GM18526 (cell line): ENCODE data around the gene TMEM236.

ENCODE experiments used
- POLR2A ChIP-seq: IDR thresholded peaks from 3 replicates; pipeline ENCODE4 v1.6.1; 2011; ENCODE audit not compliant: insufficient read length; ENCODE audit errors: extremely low read depth

Gene TMEM236

DNA sequence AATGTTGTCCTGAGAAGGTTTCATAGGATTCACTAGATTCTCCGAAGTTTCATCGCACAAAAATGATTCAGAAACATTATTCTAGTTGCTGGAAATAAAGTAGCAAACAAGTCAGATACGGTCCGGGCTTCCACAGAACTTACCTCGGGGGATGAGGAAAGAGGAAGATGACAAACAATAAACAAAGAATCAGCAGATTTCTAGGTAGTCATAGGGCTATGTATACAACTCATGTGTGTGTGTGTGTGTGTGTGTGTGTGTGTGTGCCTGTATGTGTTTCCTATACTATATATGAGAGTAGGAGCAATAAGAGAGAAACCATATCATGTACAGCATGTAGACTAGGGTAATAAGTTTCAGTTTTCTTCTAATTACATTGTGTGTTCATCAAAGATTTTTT is 16.5 kb downstream of the TMEM236 start:
- TF ChIP-seq POLR2A = no peak

DNA sequence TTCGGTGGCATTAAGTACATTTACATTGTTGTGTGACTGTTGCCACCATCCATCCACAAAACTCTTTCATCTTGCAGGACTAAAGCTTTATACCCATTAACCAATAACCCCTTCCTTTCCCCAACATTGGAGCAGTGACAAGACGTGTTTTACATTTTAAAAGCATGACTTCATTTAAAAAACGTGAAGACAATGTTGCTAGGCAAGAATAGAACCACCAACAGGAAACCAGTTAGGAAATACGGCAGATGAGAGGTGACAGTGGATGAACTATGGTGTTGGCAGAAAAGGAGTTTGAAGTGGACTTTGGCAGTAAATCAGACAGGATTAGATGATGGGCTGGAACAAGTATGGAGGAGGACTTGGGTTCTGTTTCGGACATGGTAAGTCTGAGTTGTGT is 17.0 kb downstream of the TMEM236 start:
- TF ChIP-seq POLR2A = no peak

DNA sequence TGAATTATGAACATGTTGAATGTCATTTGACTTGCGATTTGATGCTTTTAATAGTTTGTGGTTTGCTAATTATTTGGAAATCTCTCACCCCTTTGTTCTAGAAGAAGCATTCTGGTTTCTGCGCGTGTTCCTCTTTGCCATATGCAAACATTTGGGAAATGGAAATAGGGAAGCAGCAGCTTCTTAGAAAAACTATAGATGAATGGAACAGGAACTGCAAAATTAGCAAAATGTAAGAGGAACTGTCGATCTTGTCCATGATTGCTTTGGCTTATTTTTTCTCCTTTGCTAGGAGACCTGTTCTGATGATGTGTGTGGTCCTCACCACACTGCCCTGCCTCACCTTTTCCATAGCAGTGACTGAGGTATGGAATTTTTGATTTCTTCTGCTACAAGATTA is 19.0 kb downstream of the TMEM236 start:
- no peak for TF ChIP-seq POLR2A

DNA sequence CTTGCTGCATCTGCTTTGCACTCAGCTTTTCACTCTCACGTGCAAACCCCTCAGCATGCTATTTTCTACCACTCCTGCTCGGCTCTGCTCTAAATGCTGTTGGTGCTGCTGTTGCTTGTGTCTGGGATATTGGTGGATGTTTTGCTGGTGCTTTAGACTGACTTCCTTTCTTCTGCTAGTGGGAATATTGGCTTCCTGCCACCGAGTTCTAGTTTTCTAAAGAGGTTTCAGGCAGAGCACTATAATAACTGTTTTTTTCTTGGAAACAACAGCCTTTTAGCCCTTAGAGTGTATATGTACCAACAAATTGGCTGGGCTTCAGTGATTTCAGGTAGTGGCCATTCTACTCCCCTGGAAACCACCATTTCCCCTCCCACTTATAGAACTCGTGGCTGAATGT is 27.8 kb downstream of the TMEM236 start:
- TF ChIP-seq POLR2A = no peak

DNA sequence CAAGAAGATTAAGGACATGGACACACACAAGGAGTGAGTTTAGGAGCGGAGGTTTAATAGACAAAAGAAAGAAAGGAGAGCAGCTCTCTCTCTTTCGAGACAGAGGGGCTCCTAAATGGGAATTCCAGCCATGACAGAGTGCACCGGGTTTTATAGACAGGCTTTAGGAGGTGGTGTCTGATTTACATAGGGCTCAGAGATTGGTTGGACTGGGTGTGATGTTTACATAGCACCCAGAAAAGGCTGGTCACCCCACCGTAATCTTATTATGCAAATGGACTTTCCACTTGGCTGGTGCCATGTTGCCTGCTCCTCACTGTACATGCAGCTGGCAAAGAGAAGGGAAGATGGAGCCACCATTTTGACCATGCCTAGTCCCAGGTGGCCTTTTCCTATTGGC is 28.7 kb downstream of the TMEM236 start:
- no peak for TF ChIP-seq POLR2A

DNA sequence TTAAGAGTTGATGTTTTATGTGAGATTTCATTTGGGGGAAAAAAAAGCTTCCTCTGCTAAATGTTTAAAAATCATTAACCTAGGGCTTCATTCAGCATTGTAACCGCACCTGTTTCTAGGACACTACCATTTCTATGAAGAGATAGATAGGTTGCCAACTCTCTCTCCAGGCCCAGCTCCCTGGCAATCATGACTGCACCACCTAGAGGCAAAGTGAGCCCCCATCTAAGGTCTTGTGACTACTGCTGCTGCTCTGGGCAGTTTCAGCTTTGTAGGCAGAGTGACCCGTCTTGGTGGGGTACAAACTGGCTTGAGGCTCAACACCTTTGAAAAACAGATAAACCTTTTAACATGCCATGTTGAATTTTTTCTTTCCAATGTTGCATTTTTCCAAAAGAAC is 29.9 kb downstream of the TMEM236 start:
- no peak for TF ChIP-seq POLR2A

DNA sequence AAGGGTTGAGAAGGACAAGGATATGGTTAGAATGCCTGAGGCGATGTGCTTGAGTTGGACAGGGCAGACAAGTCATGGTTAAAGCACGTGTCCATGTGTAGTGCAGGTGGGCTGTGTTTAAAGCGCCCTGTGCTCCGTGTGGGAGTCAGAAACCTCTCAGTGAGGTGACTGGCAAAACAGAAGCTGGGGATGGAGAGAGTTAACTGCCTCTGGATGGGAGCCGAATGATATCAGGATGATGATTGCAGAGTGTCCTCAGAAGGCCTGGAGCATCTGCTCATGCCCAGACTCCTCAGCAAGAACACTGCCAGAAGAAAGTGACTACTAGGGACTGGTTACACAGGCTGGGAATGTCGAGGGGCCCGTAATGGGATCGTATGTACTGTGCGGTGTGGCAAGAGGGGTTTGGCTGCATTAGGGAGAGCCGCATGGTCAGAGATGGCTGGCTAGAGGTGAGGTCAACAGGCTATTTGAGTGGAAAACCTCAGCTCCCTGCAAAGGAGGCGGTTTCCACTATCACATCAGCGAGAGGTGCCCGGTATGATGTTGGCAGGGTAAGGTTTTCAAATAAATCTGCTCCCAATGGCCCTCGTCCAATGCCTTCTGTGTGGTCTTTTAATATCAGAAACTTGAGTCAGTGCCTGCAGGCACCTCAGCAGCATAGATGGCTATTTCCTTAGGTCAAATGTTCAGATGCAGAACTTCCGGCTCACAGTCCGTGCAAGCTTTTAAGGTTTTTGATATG is 31.1 kb downstream of the TMEM236 start:
- TF ChIP-seq POLR2A = no peak

DNA sequence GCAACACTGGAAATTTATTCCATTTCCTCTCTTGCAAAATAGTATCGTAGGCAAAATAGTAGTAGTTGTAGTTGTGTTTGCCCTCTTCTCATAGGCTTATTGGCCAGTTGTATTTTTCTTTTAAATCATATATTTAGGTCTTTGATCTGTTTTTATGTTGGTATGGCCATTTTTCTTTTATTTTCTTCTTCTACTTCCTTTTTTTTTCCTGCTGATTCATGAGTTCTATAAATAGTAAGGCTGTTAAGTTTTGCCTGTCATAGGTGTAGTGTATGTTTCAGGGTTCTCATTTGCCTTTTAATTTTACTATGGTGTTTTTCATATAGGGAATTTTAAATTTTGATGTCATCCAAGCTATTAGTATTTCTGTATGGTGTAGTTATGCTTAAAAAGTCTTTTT is 31.8 kb downstream of the TMEM236 start:
- TF ChIP-seq POLR2A = no peak

DNA sequence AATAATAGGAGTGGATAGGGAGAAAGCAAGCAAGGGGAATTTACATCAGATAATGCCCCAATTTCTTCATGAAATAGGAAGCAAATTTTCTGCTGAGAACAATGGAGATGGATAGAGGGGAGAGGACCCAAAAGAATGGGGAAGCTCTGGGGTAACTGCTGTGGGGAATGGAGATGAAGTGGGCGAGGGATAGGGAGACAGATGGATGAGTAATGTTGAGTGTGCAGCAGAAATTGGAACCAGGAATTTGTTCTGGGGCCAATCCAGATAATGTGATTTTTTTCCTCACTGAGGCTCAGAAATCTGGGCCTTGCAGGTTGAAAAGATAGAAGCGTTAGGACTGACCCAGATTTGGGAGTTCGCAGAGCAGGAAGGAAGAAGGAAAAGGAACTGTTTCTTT is 32.7 kb downstream of the TMEM236 start:
- TF ChIP-seq POLR2A = no peak

DNA sequence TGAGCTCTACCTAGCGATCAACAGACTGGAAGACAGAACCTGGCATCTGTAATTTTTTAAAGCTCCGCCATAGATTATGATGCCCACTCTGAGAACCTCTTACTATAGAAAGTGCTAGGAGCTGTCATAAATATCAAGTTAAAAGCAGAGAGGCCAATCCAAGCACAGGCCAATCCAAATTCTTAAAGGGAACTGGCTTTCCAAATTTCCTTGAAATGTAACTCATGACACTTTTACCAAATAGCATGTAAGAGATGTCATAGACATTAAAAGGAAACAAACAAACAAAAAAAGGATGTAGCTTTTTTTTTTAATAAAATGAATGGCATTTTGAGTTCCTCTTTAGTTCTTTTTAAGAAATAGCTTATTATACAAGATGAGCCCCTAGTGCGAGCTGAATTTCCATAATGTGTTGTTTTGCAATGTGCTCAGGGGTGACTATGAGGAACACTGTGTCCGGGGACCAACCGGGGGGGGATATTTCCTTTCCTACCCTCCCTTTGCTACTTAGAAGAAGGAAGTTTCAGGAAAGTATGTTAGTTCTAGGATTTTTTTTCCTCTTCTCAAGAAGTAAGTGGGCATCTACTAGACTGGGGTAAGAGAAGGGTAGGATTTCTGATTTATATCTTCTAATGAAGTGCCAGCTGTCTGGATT is 33.4 kb downstream of the TMEM236 start:
- TF ChIP-seq POLR2A = no peak

DNA sequence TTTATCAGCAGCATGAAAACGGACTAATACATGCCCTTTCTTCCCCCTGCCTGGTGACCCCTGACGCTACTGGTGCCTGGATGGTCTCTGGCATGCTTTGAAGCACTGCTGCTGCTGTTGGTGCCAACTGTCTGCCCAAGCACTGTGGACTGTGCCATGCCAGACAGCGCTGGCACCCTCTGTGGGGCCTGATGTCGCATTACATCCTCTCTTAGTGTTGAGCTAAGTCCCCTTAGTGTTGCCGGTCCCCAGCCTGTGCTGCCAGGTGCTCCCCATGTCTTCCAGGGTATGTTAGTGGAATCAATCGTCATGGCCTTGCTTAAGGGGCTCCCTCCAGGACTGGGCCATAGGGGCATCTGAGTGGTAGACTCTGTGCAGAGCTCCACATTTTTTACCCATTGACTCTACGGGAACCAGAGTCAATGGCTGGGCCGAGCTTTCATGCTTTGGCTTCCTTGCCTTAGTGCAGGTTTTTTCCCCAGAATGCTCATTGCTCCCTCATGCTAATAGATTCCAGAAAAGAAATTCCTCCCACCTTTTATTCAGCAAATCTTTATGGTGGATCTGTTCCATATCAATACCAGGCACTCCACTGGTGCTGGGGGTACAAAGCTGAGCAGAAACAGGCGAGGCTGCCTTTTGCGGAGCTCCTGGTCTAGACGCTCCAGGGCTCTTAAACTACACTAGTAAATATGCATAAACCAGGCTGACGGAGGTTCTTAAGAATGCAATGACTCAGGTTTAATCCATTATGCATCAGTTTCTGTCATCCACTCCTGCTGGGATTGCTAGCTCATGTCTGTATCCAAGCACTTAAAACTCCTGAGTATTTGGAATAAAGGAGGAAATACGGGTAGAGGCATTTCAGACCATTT is 35.3 kb downstream of the TMEM236 start:
- no peak for TF ChIP-seq POLR2A

DNA sequence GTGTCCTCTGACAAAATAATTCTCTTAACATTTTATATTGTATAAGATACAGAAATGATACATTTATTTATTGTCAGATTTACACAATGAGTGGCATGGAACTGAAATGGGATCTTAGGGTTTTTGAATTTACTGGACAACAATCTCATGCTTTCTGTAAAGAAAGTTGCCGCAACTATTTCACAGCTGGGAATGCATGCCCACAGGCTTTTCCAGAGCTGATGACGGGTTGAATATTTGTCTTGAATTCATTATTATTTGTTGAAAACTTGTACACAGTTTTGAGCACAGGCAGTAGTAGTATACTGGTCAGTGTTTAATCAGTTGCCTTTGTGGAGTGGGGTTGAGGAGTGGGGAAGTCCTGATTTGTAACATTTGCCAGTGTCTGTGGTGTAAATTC is 36.6 kb downstream of the TMEM236 start:
- TF ChIP-seq POLR2A = no peak

DNA sequence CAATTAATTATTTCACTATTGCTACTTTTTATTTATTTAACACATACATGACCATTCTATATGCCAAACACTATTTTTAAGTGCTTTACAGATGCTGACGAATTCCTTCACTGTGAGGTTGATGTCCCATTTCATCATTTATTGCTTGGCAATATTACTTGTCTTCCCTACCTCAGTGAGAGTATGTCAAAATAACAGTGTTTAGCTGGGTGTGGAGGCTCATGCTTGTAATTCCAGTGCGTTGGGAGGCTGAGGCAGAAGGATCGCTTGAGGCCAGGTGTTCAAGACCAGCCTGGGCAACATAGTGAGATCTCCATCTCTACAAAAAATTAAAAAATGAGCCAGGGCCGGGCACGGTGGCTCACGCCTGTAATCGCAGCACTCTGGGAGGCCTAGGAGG is 37.4 kb downstream of the TMEM236 start:
- no peak for TF ChIP-seq POLR2A

DNA sequence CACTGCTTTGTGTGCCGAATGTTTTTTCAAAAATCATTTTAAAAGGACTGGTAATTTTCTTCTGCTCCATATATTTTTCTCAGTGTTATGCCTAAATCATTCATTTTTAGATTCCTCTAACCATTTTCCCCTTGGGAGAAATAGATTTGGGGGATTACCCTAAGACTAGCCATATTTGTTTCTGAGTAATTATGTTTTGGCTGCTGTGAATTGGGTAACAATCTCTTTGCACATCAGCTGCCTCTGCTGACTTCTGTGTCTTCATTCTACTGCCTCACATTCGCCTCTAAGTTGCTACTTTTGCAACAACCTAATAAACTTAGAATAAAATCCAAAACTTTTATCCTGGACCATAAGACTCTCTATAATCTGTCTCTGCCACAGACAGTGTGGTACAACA is 38.6 kb downstream of the TMEM236 start:
- no peak for TF ChIP-seq POLR2A

DNA sequence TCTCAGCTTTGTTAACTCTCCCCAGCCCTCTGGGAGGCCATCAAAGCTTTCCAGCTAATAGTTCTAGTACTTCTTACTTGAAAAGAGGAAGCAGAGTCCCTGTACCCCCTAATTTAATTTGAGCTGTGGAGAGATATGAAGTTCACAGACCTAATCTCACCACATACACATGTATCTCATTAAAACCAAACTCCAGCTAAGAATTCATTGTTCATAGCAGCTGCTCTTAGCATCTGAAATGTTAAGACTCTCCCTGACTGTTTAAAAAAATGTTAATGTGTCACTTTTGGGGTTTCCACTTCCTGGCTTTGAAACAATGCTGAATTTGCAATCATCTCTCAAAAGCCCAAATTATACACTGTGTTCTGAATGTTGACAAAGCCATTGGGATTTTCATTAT is 41.0 kb downstream of the TMEM236 start:
- TF ChIP-seq POLR2A = no peak
